HEK293 (cell line): ENCODE data around the gene PDE11A.

Source experiments
- CTCF ChIP-seq: fragments of 450-650 bp; formaldehyde crosslinking; IDR thresholded peaks from 2 replicates; pipeline ENCODE4 v1.5.1; 2016; ENCODE audit warnings: missing biosample characterization, missing genetic modification characterization
- KLF16 ChIP-seq: fragments of 450-650 bp; formaldehyde crosslinking; IDR thresholded peaks from 2 replicates; pipeline ENCODE4 v1.5.1; 2017; ENCODE audit warnings: missing biosample characterization, missing genetic modification characterization
- ZNF311 ChIP-seq: fragments of 450-650 bp; formaldehyde crosslinking; IDR thresholded peaks from 2 replicates; pipeline ENCODE4 v1.5.1; 2017; ENCODE audit warnings: missing biosample characterization, missing genetic modification characterization, borderline replicate concordance
- ZNF404 ChIP-seq: fragments of 450-650 bp; formaldehyde crosslinking; IDR thresholded peaks from 2 replicates; pipeline ENCODE4 v1.5.1; 2017; ENCODE audit warnings: missing biosample characterization, missing genetic modification characterization

- no peak for TF ChIP-seq CTCF
- no peak for TF ChIP-seq ZNF404 (tag by site-specific recombination)
- no peak for TF ChIP-seq KLF16 (tag by site-specific recombination)
- TF ChIP-seq ZNF311 (tag by site-specific recombination): no peak
Measured at GRCh38 chr2:177916342-177916741, 156.2 kb downstream of the PDE11A start.
